Liver (tissue), 3 donors: ENCODE measurements around the gene FARSA.

Experiments
- CTCF ChIP-seq: fragments of 150-350 bp; IDR thresholded peaks from 2 replicates; pipeline ENCODE4 v1.5.1; 2017; ENCODE audit warnings: improper control_type of control experiment, low read depth, low read length; ENCODE audit not compliant: missing input control
- HNF4G ChIP-seq: IDR thresholded peaks from 2 replicates; pipeline ENCODE4 v1.6.1; 2016; ENCODE audit warnings: antibody characterized with exemption
- donor health status: healthy.
- donor health status: healthy.

- TF ChIP-seq CTCF (no peak), HNF4G (no peak)
These were observed 39.9 kb downstream of the FARSA start for GRCh38 chr19:12893582-12893981.
